ENCODE results near the gene OR6J1. TPM values are rescaled to one million over a fixed set of nuclear protein-coding genes. Genes with fewer than 3 reads are reported as not detected.
A peak's percentile ranks its signal among the peaks of the same experiment; 100 is the strongest.
"Not testable (repeated sequence)": the region's sequence is repeated elsewhere in the genome, so short reads cannot be mapped to it uniquely, and the experiment has no call there.

OR6J1 gene
- polyA plus RNA-seq, 10 donors, result 0.07 to 0.22 (median 0.10) TPM

GRCh38 chr14:22650960-22651521 is 6.9 kb upstream of the OR6J1 start:
- no peak for DNase-seq

GRCh38 chr14:22650046-22650739 is 6.0 kb upstream of the OR6J1 start:
- no peak for DNase-seq

- DNase-seq, result peak in 1 of 3 donors; percentile 27
Measured at GRCh38 chr14:22648506-22648905, 4.4 kb upstream of the OR6J1 start.

GRCh38 chr14:22646570-22647254 is 2.6 kb upstream of the OR6J1 start:
- peak in 1 of 3 donors; percentile 65 for DNase-seq

GRCh38 chr14:22641846-22642245 is 2.3 kb downstream of the OR6J1 start:
- no peak for DNase-seq

- DNase-seq, result no peak
Measured at GRCh38 chr14:22640192-22640591, 4.0 kb downstream of the OR6J1 start.

- DNase-seq, result not testable (repeated sequence)
Measured at GRCh38 chr14:22635980-22636379, 8.2 kb downstream of the OR6J1 start.

- no peak for DNase-seq
Measured at GRCh38 chr14:22634233-22634900, 9.8 kb downstream of the OR6J1 start.

- DNase-seq, result peak in 1 of 3 donors; percentile 52
Measured at GRCh38 chr14:22630486-22630885, 13.7 kb downstream of the OR6J1 start.

- no peak for DNase-seq
Measured at GRCh38 chr14:22630066-22630465, 14.1 kb downstream of the OR6J1 start.

- DNase-seq, result no peak
Measured at GRCh38 chr14:22629361-22629760, 14.8 kb downstream of the OR6J1 start.

GRCh38 chr14:22627506-22628263 is 16.5 kb downstream of the OR6J1 start:
- DNase-seq, result no peak

- DNase-seq, result no peak
Measured at GRCh38 chr14:22626590-22626989, 17.6 kb downstream of the OR6J1 start.

GRCh38 chr14:22623047-22623446 is 21.1 kb downstream of the OR6J1 start:
- no peak for DNase-seq

GRCh38 chr14:22622255-22622654 is 21.9 kb downstream of the OR6J1 start:
- no peak for DNase-seq

GRCh38 chr14:22615765-22616164 is 28.4 kb downstream of the OR6J1 start:
- not testable (repeated sequence) for DNase-seq

GRCh38 chr14:22614240-22614799 is 29.8 kb downstream of the OR6J1 start:
- DNase-seq, result peak; percentile 22 to 96 (median 51)

- no peak for DNase-seq
Measured at GRCh38 chr14:22613736-22614239, 30.4 kb downstream of the OR6J1 start.

GRCh38 chr14:22613106-22613695 is 31.0 kb downstream of the OR6J1 start:
- no peak for DNase-seq

GRCh38 chr14:22610931-22611330 is 33.2 kb downstream of the OR6J1 start:
- DNase-seq, result no peak

GRCh38 chr14:22607291-22607690 is 36.9 kb downstream of the OR6J1 start:
- DNase-seq, result no peak

All from muscle of back (tissue), 11 donors.